Left ventricle myocardium inferior (tissue), 1 donor: ENCODE results near the gene ATN1. TPM values are rescaled to one million over a fixed set of nuclear protein-coding genes. Genes with fewer than 3 reads are reported as not detected.
A peak's percentile ranks its signal among the peaks of the same experiment; 100 is the strongest.

Experiments
- DNase-seq: peaks from one replicate; pipeline ENCODE4 v3.0.0-alpha.2; 2020
- H3K27ac ChIP-seq: fragments of 200-600 bp; replicated peaks from 2 replicates; pipeline ENCODE4 v1.8.0; 2021
- H3K27me3 ChIP-seq: fragments of 200-600 bp; 2 replicates; pipeline ENCODE4 v1.8.0; 2021; ENCODE audit warnings: low read depth
- H3K36me3 ChIP-seq: fragments of 200-600 bp; 2 replicates; pipeline ENCODE4 v1.8.0; 2021
- H3K4me1 ChIP-seq: fragments of 200-600 bp; 2 replicates; pipeline ENCODE4 v1.8.0; 2021
- H3K4me3 ChIP-seq: fragments of 200-600 bp; 2 replicates; pipeline ENCODE4 v1.8.0; 2021; ENCODE audit warnings: mild to moderate bottlenecking, moderate library complexity
- H3K9me3 ChIP-seq: fragments of 200-600 bp; replicated peaks from 2 replicates; pipeline ENCODE4 v1.8.0; 2021
- CTCF ChIP-seq: fragments of 200-600 bp; IDR thresholded peaks from 2 replicates; pipeline ENCODE4 v1.8.0; 2021; ENCODE audit warnings: antibody characterized with exemption, mild to moderate bottlenecking, borderline replicate concordance
- intact Hi-C: fragments of 100-400 bp; cut with micrococcal nuclease; formaldehyde crosslinking; loops from one replicate; pipeline ENCODE4 v1.11.0; 2022
- total RNA-seq: library from RNA; stranded (reverse); fragmentation: NEBNext Ultra II Directional; extraction: Animal tissue kit (Norgen Biotek cat#: 25700); gene quantifications from one replicate; pipeline ENCODE4 v1.2.1, GENCODE V29; 2021
- donor health status: DM: no; HTN: yes; CAD: no; lungs with severe emphysema.

ATN1 gene
- total RNA-seq, 1 donor from 2014 or later, result 71.4 TPM

DNA sequence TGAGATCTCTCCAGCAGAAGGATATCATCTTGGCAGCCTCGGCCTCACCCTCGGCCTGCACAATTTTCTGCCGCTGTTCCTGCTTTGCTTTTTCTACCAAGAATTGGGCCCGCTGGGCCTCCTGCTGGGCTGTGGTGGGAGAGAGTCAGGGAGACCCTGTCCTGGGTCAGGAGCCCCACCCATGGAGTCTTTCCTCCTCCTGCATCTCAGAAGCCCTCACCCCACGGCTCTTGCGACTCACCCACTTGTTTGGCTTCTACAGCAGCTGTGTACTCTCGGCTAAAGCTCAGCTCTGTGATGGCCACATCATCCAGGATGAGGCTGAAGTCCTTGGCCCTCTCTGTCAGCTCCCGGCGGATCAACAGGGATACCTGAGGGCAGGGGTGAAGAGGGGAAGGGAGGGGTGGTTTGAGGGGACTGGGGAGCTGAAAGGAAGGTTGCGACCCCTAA, 39.9 kb downstream of the ATN1 start:
- H3K27me3 ChIP-seq, result no peaks in the 10 kb centered on the region
- H3K36me3 ChIP-seq, result peaks cover 42% of the 10 kb centered on the region
- no peak overlapping the region for H3K4me3 ChIP-seq
- H3K27ac ChIP-seq, result no peak overlapping the region
- H3K9me3 ChIP-seq, result no peaks in the 10 kb centered on the region
- peaks cover 66% of the 10 kb centered on the region for H3K4me1 ChIP-seq
- no peak for TF ChIP-seq CTCF
- no peak for DNase-seq
- intact Hi-C loops, result loop anchor here (10.0 kb wide), 1 partner anchor 47 kb away; the partner anchor contains the start of gene LPCAT3

DNA sequence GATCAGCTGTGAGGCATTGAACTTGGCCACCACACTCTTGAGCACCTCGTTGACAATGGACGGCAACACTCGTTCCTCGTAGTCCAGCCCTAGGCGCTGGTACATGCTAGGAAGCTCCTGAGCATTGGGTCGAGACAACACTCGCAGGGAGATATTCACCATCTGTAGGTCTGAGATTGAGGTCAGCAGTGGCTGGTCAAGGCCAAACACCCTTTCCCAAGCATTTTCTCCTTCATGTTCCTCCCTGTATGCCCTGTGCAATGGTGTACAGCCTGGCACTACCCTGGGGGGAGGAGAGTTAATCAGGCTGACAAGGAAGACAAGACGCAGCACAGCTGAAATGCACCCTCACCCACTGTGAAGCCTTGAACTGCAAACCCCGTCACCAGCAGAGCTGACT, 40.7 kb downstream of the ATN1 start:
- H3K4me1 ChIP-seq, result peaks cover 63% of the 10 kb centered on the region
- H3K4me3 ChIP-seq, result peak overlapping the region; percentile 77
- no peak overlapping the region for H3K27ac ChIP-seq

DNA sequence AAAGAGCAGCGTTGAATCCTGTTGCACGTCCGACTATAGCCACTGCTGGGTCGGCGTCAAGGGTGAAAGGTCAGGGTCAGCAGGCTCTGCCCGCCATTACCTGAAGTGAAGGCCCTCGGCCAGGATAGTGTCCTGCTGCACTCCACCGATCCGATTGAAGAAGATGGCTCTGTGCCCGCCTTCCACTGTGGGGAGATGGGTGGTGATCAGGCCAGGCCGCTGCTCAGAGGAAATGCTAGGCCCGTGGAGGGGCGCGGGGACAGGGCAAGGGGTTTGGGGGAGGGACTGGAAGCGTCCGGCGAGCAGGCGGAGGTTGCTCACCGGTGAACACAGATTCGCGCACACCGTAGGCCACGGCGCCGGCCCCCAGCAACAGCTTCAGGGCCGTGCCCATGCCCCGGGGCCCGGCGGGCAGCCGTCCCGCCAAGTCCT, 42.4 kb downstream of the ATN1 start:
- no peaks in the 10 kb centered on the region for H3K27me3 ChIP-seq
- DNase-seq, result no peak
- peak overlapping the region; percentile 93 for H3K27ac ChIP-seq
- peak overlapping the region; percentile 77 for H3K4me3 ChIP-seq
- H3K4me1 ChIP-seq, result peaks cover 52% of the 10 kb centered on the region
- H3K9me3 ChIP-seq, result no peaks in the 10 kb centered on the region
- intact Hi-C loops, result no loop called here
- H3K36me3 ChIP-seq, result peaks cover 54% of the 10 kb centered on the region
- no peak for TF ChIP-seq CTCF

More for the DNA sequence above, 40.7 kb downstream of the ATN1 start:
- Histone ChIP-seq H3K9me3 (no peaks in the 10 kb centered on the region), H3K27me3 (no peaks in the 10 kb centered on the region), H3K36me3 (peaks cover 42% of the 10 kb centered on the region)
- no peak for DNase-seq
- intact Hi-C loops, result loop anchor here (10.0 kb wide), 1 partner anchor 46 kb away; the partner anchor contains the start of gene LPCAT3
- no peak for TF ChIP-seq CTCF

DNA sequence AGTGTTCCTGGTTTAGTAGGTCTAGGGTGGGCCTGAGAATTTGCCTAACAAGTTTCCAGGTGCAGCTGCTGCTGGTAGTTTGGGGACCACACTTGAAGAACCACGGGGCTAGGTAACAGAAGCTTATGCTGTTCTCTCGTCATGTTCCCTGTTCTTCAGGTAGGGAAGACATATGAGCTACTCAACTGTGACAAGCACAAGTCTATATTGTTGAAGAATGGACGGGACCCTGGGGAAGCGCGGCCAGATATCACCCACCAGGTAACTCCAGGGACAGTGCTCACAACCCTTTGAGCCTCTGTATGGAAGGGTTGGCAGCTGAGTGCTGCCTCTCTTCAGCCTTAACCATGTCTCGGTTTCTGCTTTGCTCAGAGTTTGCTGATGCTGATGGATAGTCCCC, 46.4 kb downstream of the ATN1 start:
- intact Hi-C loops, result no loop called here
- no peak overlapping the region for H3K27ac ChIP-seq
- H3K27me3 ChIP-seq, result no peaks in the 10 kb centered on the region
- peaks cover 50% of the 10 kb centered on the region for H3K36me3 ChIP-seq
- H3K4me3 ChIP-seq, result no peak overlapping the region
- no peak for TF ChIP-seq CTCF
- peaks cover 44% of the 10 kb centered on the region for H3K4me1 ChIP-seq
- no peak for DNase-seq
- no peaks in the 10 kb centered on the region for H3K9me3 ChIP-seq

GRCh38 chr12:6975297-6976032, 47.7 kb downstream of the ATN1 start:
- H3K4me1 ChIP-seq, result peaks cover 40% of the 10 kb centered on the region
- H3K36me3 ChIP-seq, result peaks cover 60% of the 10 kb centered on the region
- no peak for TF ChIP-seq CTCF

More at GRCh38 chr12:6975297-6976032, 47.7 kb downstream of the ATN1 start:
- DNase-seq, result no peak
- intact Hi-C loops, result no loop called here
- no peak overlapping the region for H3K4me3 ChIP-seq
- no peak overlapping the region for H3K27ac ChIP-seq
- H3K9me3 ChIP-seq, result no peaks in the 10 kb centered on the region
- no peaks in the 10 kb centered on the region for H3K27me3 ChIP-seq
